Kidney (tissue), 14 donors: ENCODE measurements around the gene FRRS1. TPM values are rescaled to one million over a fixed set of nuclear protein-coding genes. Genes with fewer than 3 reads are reported as not detected.
A peak's percentile ranks its signal among the peaks of the same experiment; 100 is the strongest.

Source experiments
- DNase-seq, 5 donors: peaks; one replicate each; pipeline ENCODE4 v3.0.0-alpha.2; 2013 to 2020
- FAIRE-seq: peaks from 2 replicates; lab custom pipeline; 2012; peaks lifted over from hg19 to GRCh38; lab: Jason Lieb, UNC
- H3K27ac ChIP-seq, 2 donors: one replicate each; pipeline ENCODE4 v1.7.0; 2013; ENCODE audit warnings: low read depth in 2 of 2, low read length in 2 of 2, inconsistent platforms in 1 of 2
- H3K27me3 ChIP-seq: one replicate; pipeline ENCODE4 v1.7.1; 2013; ENCODE audit warnings: low read length, inconsistent platforms; ENCODE audit not compliant: control insufficient read depth, insufficient read depth
- H3K36me3 ChIP-seq, 3 donors: one replicate each; pipeline versions ENCODE4 v1.7.0 to v1.7.1; 2013; ENCODE audit warnings: low read length in 3 of 3, control low read depth in 1 of 3, inconsistent platforms in 1 of 3; ENCODE audit not compliant: insufficient read depth in 3 of 3, control insufficient read depth in 2 of 3
- H3K4me1 ChIP-seq, 3 donors: one replicate each; pipeline versions ENCODE4 v1.7.0 to v1.7.1; 2013; ENCODE audit warnings: low read length in 3 of 3, inconsistent platforms in 1 of 3, low read depth in 1 of 3; ENCODE audit not compliant: control insufficient read depth in 2 of 3, insufficient read depth in 2 of 3
- H3K4me3 ChIP-seq, 3 donors: one replicate each; pipeline versions ENCODE4 v1.7.0 to v1.8.1; 2013; ENCODE audit warnings: low read length in 3 of 3, control low read depth in 1 of 3, inconsistent platforms in 1 of 3
- H3K9ac ChIP-seq, 3 donors: one replicate each; pipeline versions ENCODE4 v1.7.0 to v1.7.1; 2013; ENCODE audit warnings: low read length in 3 of 3, control low read depth in 1 of 3, inconsistent platforms in 1 of 3
- H3K9me3 ChIP-seq, 3 donors: one replicate each; pipeline versions ENCODE4 v1.7.0 to v1.7.1; 2013; ENCODE audit warnings: low read length in 3 of 3, control low read depth in 1 of 3, inconsistent platforms in 1 of 3; ENCODE audit not compliant: control insufficient read depth in 2 of 3, insufficient read depth in 1 of 3
- CTCF ChIP-seq: IDR thresholded peaks from 3 replicates; pipeline ENCODE4 v1.5.1; 2012; ENCODE audit warnings: mild to moderate bottlenecking, moderate library complexity, borderline replicate concordance; ENCODE audit not compliant: insufficient read depth; ENCODE audit errors: extremely low read depth
- intact Hi-C: fragments of 100-400 bp; cut with DNase I; formaldehyde crosslinking; loops from one replicate; pipeline ENCODE4 v1.11.1; 2022
- polyA plus RNA-seq: library from polyadenylated mRNA; stranded (reverse); fragments of 350-450 nt; fragmentation: Illumina TruSeq; extraction: RNeasy Lipid Tissue Mini Kit (QIAGEN cat#74804); gene quantifications from one replicate; pipeline ENCODE4 v1.2.3, GENCODE V29; 2014; ENCODE audit warnings: low read depth, low replicate concordance; ENCODE audit not compliant: insufficient read depth
- total RNA-seq: library from RNA; stranded (reverse); fragmentation: NEBNext Ultra II Directional; extraction: Animal tissue kit (Norgen Biotek cat#: 25700); gene quantifications from one replicate; pipeline ENCODE4 v1.2.1, GENCODE V29; 2021
- donor health status: control.
- donor health status: control.
- donor health status: control.
- donor health status: control.
- donor health status: control.
- donor health status: DM: yes; HTN: yes; CAD: no.
- donor health status: Normal renal cell carcinoma (clear cell type).

Gene FRRS1
- total and polyA plus RNA-seq, 2 donors from 2014 or later: 1.0 to 7.4 TPM

DNA sequence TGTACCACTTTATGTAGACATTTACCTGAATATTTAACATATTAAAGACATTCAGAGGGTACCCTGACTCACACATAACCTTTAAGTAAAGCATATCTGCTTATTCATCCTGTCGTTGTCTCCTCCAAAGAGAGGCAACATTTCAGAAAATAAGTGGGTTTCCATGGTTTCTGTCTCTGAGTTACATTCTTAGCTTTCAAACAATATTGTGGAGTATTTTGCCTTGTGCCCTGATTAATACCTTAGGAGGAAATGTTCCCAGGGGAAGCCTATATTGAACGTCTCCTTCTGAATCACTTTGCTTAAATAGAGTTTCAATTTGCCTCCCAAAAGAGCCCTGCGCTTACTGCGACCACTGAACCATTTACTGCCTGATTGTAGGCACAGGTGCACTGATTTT, 94.4 kb downstream of the FRRS1 start:
- DNase-seq (no peak), FAIRE-seq (no peak)
- Histone ChIP-seq H3K9ac (no peak overlapping the region), H3K4me3 (peak overlapping the region in 1 of 3 donors; percentile 7), H3K36me3 (no peaks in the 10 kb centered on the region), H3K27ac (peak overlapping the region; percentile 36 to 70), H3K27me3 (no peaks in the 10 kb centered on the region), H3K9me3 (no peaks in the 10 kb centered on the region), H3K4me1 (peaks cover 0 to 10% (median 0%) of the 10 kb centered on the region in 3 donors)
- intact Hi-C loops: no loop called here
- no peak for TF ChIP-seq CTCF

GRCh38 chr1:99670583-99670982, 95.9 kb downstream of the FRRS1 start:
- Histone ChIP-seq H3K4me3 (no peak overlapping the region), H3K27ac (no peak overlapping the region), H3K9ac (no peak overlapping the region), H3K4me1 (peaks cover 0 to 10% (median 0%) of the 10 kb centered on the region in 3 donors), H3K9me3 (no peaks in the 10 kb centered on the region), H3K36me3 (no peaks in the 10 kb centered on the region), H3K27me3 (no peaks in the 10 kb centered on the region)
- no peak for TF ChIP-seq CTCF
- intact Hi-C loops: no loop called here
- FAIRE-seq: no peak
- DNase-seq: no peak

DNA sequence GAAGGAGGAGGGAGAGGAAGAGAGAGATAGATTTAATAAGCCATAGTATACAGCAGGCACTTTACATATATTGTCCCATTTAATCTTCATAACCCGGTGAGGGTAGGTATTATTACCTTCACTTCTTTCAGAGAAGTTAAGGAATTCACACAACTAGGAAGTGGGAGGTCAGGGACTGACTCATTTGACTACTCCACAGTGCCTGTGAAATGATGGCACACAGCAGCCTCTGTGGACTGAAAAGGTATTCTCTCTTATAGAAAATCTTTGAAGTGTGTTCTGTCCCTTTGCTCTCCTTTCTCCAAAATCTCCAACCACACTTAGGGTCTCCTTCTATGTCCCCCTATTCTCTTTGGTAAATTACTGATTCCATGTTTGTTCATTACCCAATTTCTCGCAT, 96.6 kb downstream of the FRRS1 start:
- TF ChIP-seq CTCF: no peak
- Histone ChIP-seq H3K9me3 (no peaks in the 10 kb centered on the region), H3K27ac (no peak overlapping the region), H3K36me3 (no peaks in the 10 kb centered on the region), H3K4me1 (peaks cover 0 to 10% (median 0%) of the 10 kb centered on the region in 3 donors), H3K4me3 (no peak overlapping the region), H3K9ac (no peak overlapping the region), H3K27me3 (no peaks in the 10 kb centered on the region)
- DNase-seq (no peak), FAIRE-seq (no peak)
- intact Hi-C loops: no loop called here

DNA sequence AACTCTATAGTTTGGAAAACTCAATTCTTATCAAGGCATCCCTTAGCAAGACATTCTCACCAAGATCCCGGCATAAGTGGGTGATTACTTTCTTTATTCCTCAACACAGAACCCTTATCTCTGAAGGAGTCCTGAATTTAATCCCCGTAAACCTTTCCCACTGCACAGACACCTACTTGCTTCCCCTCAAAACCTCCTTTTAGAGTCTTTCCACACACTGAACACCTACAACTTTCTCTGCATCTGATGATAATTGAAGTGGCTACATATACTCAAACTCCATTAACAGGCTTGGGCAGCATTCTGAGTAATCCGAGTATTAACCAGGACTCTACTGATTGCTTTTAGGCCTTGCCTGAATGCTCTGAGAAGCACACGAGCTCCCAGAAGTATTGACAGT, 97.1 kb downstream of the FRRS1 start:
- intact Hi-C loops: no loop called here
- Histone ChIP-seq H3K27me3 (no peaks in the 10 kb centered on the region), H3K9ac (no peak overlapping the region), H3K36me3 (no peaks in the 10 kb centered on the region), H3K4me1 (peaks cover 0 to 10% (median 0%) of the 10 kb centered on the region in 3 donors), H3K9me3 (no peaks in the 10 kb centered on the region), H3K27ac (no peak overlapping the region), H3K4me3 (no peak overlapping the region)
- FAIRE-seq (no peak), DNase-seq (no peak)
- TF ChIP-seq CTCF: no peak
